Loucy (cell line): ENCODE data around the gene NXNL2.

Experiments
- H2AFZ ChIP-seq: fragments of 200-600 bp; sonication (generic); 2 replicates; pipeline ENCODE4 v1.6.0; 2016; ENCODE audit warnings: antibody characterized with exemption, mild to moderate bottlenecking, low read length, moderate library complexity
- H3F3A ChIP-seq: fragments of 200-600 bp; 2 replicates; pipeline ENCODE4 v1.6.0; 2016; ENCODE audit warnings: antibody characterized with exemption, low read depth, mild to moderate bottlenecking
- H3K27me3 ChIP-seq: fragments of 200-600 bp; sonication (generic); 2 replicates; pipeline ENCODE4 v1.6.1; 2014; ENCODE audit warnings: low read length, mild to moderate bottlenecking; ENCODE audit not compliant: insufficient read depth, poor library complexity, severe bottlenecking
- H3K36me3 ChIP-seq: fragments of 200-600 bp; sonication (generic); 2 replicates; pipeline ENCODE4 v1.6.1; 2016; ENCODE audit warnings: low read length; ENCODE audit not compliant: insufficient read depth
- H3K4me1 ChIP-seq: fragments of 200-600 bp; sonication (generic); 2 replicates; pipeline ENCODE4 v1.5.1; 2014; ENCODE audit warnings: low read length, mild to moderate bottlenecking; ENCODE audit not compliant: insufficient read depth, poor library complexity, severe bottlenecking
- H3K4me2 ChIP-seq: fragments of 200-600 bp; sonication (generic); 2 replicates; pipeline ENCODE4 v1.6.0; 2014; ENCODE audit warnings: antibody characterized with exemption, low read length, low read depth, mild to moderate bottlenecking; ENCODE audit not compliant: poor library complexity, severe bottlenecking
- H3K4me3 ChIP-seq: fragments of 200-600 bp; sonication (generic); 2 replicates; pipeline ENCODE4 v1.5.1; 2014; ENCODE audit warnings: low read length, mild to moderate bottlenecking, mixed read lengths; ENCODE audit not compliant: poor library complexity, severe bottlenecking
- H3K79me2 ChIP-seq: fragments of 200-600 bp; sonication (generic); 2 replicates; pipeline ENCODE4 v1.6.1; 2014; ENCODE audit warnings: low read length; ENCODE audit not compliant: insufficient read depth
- H3K9ac ChIP-seq: fragments of 200-600 bp; sonication (generic); 2 replicates; pipeline ENCODE4 v1.6.0; 2014; ENCODE audit warnings: mild to moderate bottlenecking, low read depth, low read length, moderate library complexity; ENCODE audit not compliant: poor library complexity, severe bottlenecking
- H3K9me2 ChIP-seq: fragments of 200-600 bp; sonication (generic); replicated peaks from 2 replicates; pipeline ENCODE4 v1.6.1; 2016; ENCODE audit warnings: low read depth, low read length, mixed read lengths
- H3K9me3 ChIP-seq: fragments of 200-600 bp; sonication (generic); 2 replicates; pipeline ENCODE4 v1.6.1; 2014; ENCODE audit warnings: mild to moderate bottlenecking, antibody characterized with exemption, low read length, low read depth; ENCODE audit not compliant: insufficient read depth
- H4K20me1 ChIP-seq: fragments of 200-600 bp; sonication (generic); 2 replicates; pipeline ENCODE4 v1.6.0; 2014; ENCODE audit warnings: antibody characterized with exemption, low read length, mild to moderate bottlenecking; ENCODE audit not compliant: insufficient read depth, poor library complexity, severe bottlenecking
- EZH2phosphoT487 ChIP-seq: fragments of 200-600 bp; IDR thresholded peaks from 2 replicates; pipeline ENCODE4 v1.6.1; 2018; ENCODE audit warnings: antibody characterized with exemption, mild to moderate bottlenecking, moderate library complexity, borderline replicate concordance
- TF ChIP-seq, protein P1 (sequence below): fragments of 200-600 bp; sonication (generic); conservative IDR thresholded peaks from 2 replicates; pipeline ENCODE4 v1.5.1; 2014; ENCODE audit warnings: mild to moderate bottlenecking, antibody characterized with exemption, low read length

NXNL2 gene

GRCh38 chr9:88593537-88594185, 58.7 kb downstream of the NXNL2 start:
- Histone ChIP-seq H3K4me1 (peaks cover under 1% of the 10 kb centered on the region), H2AFZ (no peak overlapping the region), H3K36me3 (no peaks in the 10 kb centered on the region), H3K27me3 (no peaks in the 10 kb centered on the region), H3F3A (no peaks in the 10 kb centered on the region), H3K4me3 (no peak overlapping the region), H3K79me2 (no peaks in the 10 kb centered on the region), H3K9me2 (no peaks in the 10 kb centered on the region), H4K20me1 (no peaks in the 10 kb centered on the region), H3K9ac (no peak overlapping the region), H3K9me3 (no peaks in the 10 kb centered on the region), H3K4me2 (no peak overlapping the region)
- TF ChIP-seq, protein P1, sequence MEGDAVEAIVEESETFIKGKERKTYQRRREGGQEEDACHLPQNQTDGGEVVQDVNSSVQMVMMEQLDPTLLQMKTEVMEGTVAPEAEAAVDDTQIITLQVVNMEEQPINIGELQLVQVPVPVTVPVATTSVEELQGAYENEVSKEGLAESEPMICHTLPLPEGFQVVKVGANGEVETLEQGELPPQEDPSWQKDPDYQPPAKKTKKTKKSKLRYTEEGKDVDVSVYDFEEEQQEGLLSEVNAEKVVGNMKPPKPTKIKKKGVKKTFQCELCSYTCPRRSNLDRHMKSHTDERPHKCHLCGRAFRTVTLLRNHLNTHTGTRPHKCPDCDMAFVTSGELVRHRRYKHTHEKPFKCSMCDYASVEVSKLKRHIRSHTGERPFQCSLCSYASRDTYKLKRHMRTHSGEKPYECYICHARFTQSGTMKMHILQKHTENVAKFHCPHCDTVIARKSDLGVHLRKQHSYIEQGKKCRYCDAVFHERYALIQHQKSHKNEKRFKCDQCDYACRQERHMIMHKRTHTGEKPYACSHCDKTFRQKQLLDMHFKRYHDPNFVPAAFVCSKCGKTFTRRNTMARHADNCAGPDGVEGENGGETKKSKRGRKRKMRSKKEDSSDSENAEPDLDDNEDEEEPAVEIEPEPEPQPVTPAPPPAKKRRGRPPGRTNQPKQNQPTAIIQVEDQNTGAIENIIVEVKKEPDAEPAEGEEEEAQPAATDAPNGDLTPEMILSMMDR, result peak; percentile 84
- TF ChIP-seq EZH2phosphoT487, result no peak
